Measurements from ENCODE around the gene NKD1.

Gene NKD1

GRCh38 chr16:50631249-50631984, 83.2 kb downstream of the NKD1 start:
- DNase-seq (ENCODE audit: low read depth), result no peak

- no peak for DNase-seq (ENCODE audit: low read depth)
Measured at GRCh38 chr16:50631985-50632576, 83.9 kb downstream of the NKD1 start.

GRCh38 chr16:50632927-50633800, 85.0 kb downstream of the NKD1 start:
- no peak for DNase-seq (ENCODE audit: low read depth)

- DNase-seq (ENCODE audit: low read depth), result no peak
Measured at GRCh38 chr16:50634090-50634489, 85.9 kb downstream of the NKD1 start.

- DNase-seq (ENCODE audit: low read depth), result no peak
Measured at GRCh38 chr16:50634947-50635346, 86.8 kb downstream of the NKD1 start.

GRCh38 chr16:50635505-50636392, 87.6 kb downstream of the NKD1 start:
- DNase-seq (ENCODE audit: low read depth), result no peak

GRCh38 chr16:50636753-50637374, 88.7 kb downstream of the NKD1 start:
- no peak for DNase-seq (ENCODE audit: low read depth)

- no peak for DNase-seq (ENCODE audit: low read depth)
Measured at GRCh38 chr16:50637716-50638602, 89.8 kb downstream of the NKD1 start.

GRCh38 chr16:50638816-50639670, 90.8 kb downstream of the NKD1 start:
- no peak for DNase-seq (ENCODE audit: low read depth)

GRCh38 chr16:50640391-50640790, 92.2 kb downstream of the NKD1 start:
- no peak for DNase-seq (ENCODE audit: low read depth)

- DNase-seq (ENCODE audit: low read depth), result no peak
Measured at GRCh38 chr16:50640919-50641817, 93.0 kb downstream of the NKD1 start.

GRCh38 chr16:50641818-50642187, 93.6 kb downstream of the NKD1 start:
- DNase-seq (ENCODE audit: low read depth), result no peak

- DNase-seq (ENCODE audit: low read depth), result no peak
Measured at GRCh38 chr16:50642349-50642748, 94.2 kb downstream of the NKD1 start.

- DNase-seq (ENCODE audit: low read depth), result no peak
Measured at GRCh38 chr16:50643192-50643591, 95.0 kb downstream of the NKD1 start.

- no peak for DNase-seq (ENCODE audit: low read depth)
Measured at GRCh38 chr16:50644245-50644644, 96.0 kb downstream of the NKD1 start.

GRCh38 chr16:50644729-50645128, 96.5 kb downstream of the NKD1 start:
- DNase-seq (ENCODE audit: low read depth), result no peak

- DNase-seq (ENCODE audit: low read depth), result no peak
Measured at GRCh38 chr16:50645563-50646220, 97.5 kb downstream of the NKD1 start.

GRCh38 chr16:50646345-50646744, 98.1 kb downstream of the NKD1 start:
- no peak for DNase-seq (ENCODE audit: low read depth)

Measured in stimulated activated CD8-positive, alpha-beta memory T cell treated with anti-CD3 and anti-CD28 coated beads, Interleukin-12 subunit alpha, Interleukin-12 subunit beta, amount 100 ng/mL, for 4 hours (primary cell).